Upper lobe of left lung (tissue), 4 donors: ENCODE measurements around the gene ZNF503.

ENCODE experiments used
- POLR2A ChIP-seq, 4 donors: fragments of 450-650 bp; IDR thresholded peaks; one replicate each; pipeline ENCODE4 v1.5.1; 2016 to 2017; ENCODE audit warnings: antibody characterized with exemption in 4 of 4, mild to moderate bottlenecking in 2 of 4
- TF ChIP-seq, protein P1 (sequence below), 6 experiments: fragments of 450-650 bp in 4 of 6; fragments of 200-600 bp in 2 of 6; sonication (generic) in 2 of 6; IDR thresholded peaks; one replicate each; pipeline ENCODE4 v1.5.1; 2016 to 2019; ENCODE audit warnings: antibody characterized with exemption in 6 of 6

DNA sequence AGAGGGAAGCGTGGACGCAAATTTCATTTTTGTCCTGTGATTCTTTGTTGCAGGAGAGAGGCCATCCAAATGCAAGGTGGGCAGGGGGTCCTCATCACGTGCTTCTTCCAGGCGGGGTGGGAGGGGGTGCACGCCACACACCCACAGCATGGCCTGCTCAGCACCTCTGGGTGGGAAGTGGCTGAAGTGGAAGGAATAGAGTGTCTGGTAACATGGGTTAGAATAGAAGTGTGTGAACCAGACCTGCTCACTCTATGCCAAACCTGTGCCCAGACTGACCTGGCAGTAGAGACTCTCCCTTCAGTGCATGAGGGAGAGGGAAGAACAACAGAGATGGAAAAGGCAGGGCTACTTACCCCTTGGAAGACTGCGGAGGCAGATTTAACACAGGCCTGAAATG lies 21.7 kb downstream of the ZNF503 start:
- TF ChIP-seq, protein P1, sequence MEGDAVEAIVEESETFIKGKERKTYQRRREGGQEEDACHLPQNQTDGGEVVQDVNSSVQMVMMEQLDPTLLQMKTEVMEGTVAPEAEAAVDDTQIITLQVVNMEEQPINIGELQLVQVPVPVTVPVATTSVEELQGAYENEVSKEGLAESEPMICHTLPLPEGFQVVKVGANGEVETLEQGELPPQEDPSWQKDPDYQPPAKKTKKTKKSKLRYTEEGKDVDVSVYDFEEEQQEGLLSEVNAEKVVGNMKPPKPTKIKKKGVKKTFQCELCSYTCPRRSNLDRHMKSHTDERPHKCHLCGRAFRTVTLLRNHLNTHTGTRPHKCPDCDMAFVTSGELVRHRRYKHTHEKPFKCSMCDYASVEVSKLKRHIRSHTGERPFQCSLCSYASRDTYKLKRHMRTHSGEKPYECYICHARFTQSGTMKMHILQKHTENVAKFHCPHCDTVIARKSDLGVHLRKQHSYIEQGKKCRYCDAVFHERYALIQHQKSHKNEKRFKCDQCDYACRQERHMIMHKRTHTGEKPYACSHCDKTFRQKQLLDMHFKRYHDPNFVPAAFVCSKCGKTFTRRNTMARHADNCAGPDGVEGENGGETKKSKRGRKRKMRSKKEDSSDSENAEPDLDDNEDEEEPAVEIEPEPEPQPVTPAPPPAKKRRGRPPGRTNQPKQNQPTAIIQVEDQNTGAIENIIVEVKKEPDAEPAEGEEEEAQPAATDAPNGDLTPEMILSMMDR (IDR thresholded peaks at IDR 0.05), result no peak
- no peak for TF ChIP-seq POLR2A (IDR thresholded peaks at IDR 0.05)
